BE2C (cell line): ENCODE data around the gene MAD2L2.
"Not testable (repeated sequence)": the region's sequence is repeated elsewhere in the genome, so short reads cannot be mapped to it uniquely, and the experiment has no call there.

Source experiments
- DNase-seq: peaks from one replicate; pipeline ENCODE4 v3.0.0-alpha.2; 2020
- H3K27me3 ChIP-seq: fragments of 250-450 bp; sonication (Bioruptor Pico); 2 replicates; pipeline ENCODE4 v1.5.1; 2020; ENCODE audit warnings: mild to moderate bottlenecking
- H3K36me3 ChIP-seq: fragments of 250-450 bp; sonication (Bioruptor Pico); 2 replicates; pipeline ENCODE4 v1.5.1; 2020; ENCODE audit warnings: mild to moderate bottlenecking
- H3K4me1 ChIP-seq: fragments of 250-450 bp; sonication (Bioruptor Pico); 2 replicates; pipeline ENCODE4 v1.5.1; 2020
- H3K4me3 ChIP-seq: 2 replicates; pipeline ENCODE4 v1.5.1; 2011; ENCODE audit warnings: low read depth, low read length
- H3K9me3 ChIP-seq: fragments of 250-450 bp; sonication (Bioruptor Pico); 2 replicates; pipeline ENCODE4 v1.5.1; 2020
- CTCF ChIP-seq: IDR thresholded peaks from 2 replicates; pipeline ENCODE4 v1.5.1; 2012; ENCODE audit warnings: mild to moderate bottlenecking, low read depth, low read length

Gene MAD2L2

DNA sequence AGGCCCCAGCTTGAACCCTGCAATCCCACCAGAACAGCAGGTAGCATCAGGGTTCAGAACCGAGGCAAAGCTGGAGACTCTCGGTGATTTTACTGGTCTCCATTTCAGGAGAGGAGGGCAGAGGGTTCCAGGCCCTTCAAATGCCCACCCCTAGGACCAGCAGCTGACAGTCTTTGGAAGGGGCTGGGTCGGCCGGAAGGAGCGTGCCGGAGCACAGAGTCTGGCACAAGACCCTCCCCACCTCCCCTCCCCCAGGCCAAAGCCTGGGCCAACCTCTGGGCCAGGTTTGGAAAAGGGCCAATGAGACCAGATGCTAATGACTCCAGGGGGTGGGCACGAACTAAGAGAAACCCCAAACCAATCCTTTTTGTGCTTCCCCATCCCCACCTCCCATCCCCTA lies 33.6 kb downstream of the MAD2L2 start:
- no peaks in the 10 kb centered on the region for H3K27me3 ChIP-seq
- H3K4me3 ChIP-seq: no peak overlapping the region
- no peaks in the 10 kb centered on the region for H3K9me3 ChIP-seq
- no peaks in the 10 kb centered on the region for H3K36me3 ChIP-seq
- H3K4me1 ChIP-seq: no peaks in the 10 kb centered on the region
- no peak for TF ChIP-seq CTCF
- DNase-seq: no peak

GRCh38 chr1:11646317-11646716 lies 34.6 kb downstream of the MAD2L2 start:
- H3K4me1 ChIP-seq: no peaks in the 10 kb centered on the region
- H3K4me3 ChIP-seq: no peak overlapping the region
- no peaks in the 10 kb centered on the region for H3K9me3 ChIP-seq
- no peaks in the 10 kb centered on the region for H3K27me3 ChIP-seq
- H3K36me3 ChIP-seq: no peaks in the 10 kb centered on the region
- TF ChIP-seq CTCF: no peak
- no peak for DNase-seq

DNA sequence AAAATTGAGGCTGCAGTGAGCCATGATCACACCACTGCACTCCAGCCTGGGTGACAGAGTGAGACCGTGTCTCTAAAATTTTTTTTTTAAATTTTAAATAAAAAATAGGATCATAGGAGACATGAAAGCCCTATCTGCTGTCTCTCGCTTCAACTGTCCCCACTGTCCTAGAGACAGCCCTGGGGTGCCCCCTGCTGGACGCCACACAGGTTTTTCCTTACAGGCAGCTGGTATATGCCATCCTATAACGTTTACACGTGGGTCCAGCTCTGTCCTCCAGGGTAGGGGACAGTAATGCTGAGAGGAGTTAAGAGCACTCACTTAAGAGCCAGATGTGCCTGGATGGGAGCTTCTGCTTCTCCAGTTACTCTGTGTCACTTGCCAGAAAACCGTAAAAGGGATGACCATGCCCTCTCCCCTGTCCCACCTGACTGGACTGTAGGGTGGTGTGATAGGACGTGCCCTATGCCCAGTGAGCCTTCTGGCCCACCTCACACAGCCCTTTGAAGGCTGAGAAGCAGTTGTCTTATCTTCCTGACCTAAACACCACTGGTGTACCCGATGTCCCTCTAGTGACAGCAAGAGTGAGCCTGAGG lies 35.2 kb downstream of the MAD2L2 start:
- H3K36me3 ChIP-seq: no peaks in the 10 kb centered on the region
- no peaks in the 10 kb centered on the region for H3K4me1 ChIP-seq
- H3K4me3 ChIP-seq: no peak overlapping the region
- no peaks in the 10 kb centered on the region for H3K27me3 ChIP-seq
- peak; percentile 88 for DNase-seq
- H3K9me3 ChIP-seq: no peaks in the 10 kb centered on the region
- peak; percentile 74 for TF ChIP-seq CTCF

DNA sequence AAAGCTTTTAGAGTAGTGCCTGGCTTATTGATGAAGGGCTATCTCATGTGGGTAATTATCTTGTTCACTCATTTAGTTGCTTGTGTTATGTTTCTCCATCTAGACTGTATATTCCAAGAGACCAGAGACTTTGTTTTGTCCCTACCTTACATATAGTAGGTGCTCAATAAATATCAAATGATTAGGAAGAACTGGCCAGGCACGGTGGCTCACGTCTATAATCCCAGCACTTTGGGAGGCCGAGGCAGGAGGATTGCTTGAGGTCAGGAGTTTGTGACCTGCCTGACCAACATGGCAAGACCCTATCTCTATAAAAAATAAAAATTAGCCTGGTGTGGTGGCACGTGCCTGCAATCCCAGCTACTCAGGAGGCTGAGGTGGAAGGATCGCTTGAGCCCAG lies 35.7 kb downstream of the MAD2L2 start:
- TF ChIP-seq CTCF: no peak
- no peak for DNase-seq
- Histone ChIP-seq H3K27me3 (no peaks in the 10 kb centered on the region), H3K4me3 (no peak overlapping the region), H3K4me1 (no peaks in the 10 kb centered on the region), H3K36me3 (no peaks in the 10 kb centered on the region), H3K9me3 (no peaks in the 10 kb centered on the region)

DNA sequence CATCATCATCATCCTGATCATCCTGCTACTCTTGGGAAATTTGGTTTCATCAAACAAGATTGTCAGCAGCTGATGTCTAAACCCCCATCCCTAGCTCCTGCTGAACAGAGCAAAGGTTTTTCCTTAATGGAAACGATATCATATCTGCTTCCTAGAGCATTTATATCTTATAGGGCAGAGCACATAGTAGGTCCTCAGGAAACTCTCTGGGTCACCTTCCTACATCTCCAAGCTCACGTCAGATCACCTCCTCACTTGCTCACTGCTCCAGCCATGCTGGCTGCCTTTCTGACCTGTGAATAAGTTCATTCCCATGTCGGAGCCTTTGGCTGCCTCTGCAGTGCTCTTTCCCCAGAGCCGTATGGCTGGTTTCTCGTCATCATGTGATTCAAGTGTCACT lies 37.2 kb downstream of the MAD2L2 start:
- Histone ChIP-seq H3K36me3 (no peaks in the 10 kb centered on the region), H3K4me3 (no peak overlapping the region), H3K27me3 (no peaks in the 10 kb centered on the region), H3K9me3 (no peaks in the 10 kb centered on the region), H3K4me1 (no peaks in the 10 kb centered on the region)
- no peak for TF ChIP-seq CTCF
- no peak for DNase-seq

DNA sequence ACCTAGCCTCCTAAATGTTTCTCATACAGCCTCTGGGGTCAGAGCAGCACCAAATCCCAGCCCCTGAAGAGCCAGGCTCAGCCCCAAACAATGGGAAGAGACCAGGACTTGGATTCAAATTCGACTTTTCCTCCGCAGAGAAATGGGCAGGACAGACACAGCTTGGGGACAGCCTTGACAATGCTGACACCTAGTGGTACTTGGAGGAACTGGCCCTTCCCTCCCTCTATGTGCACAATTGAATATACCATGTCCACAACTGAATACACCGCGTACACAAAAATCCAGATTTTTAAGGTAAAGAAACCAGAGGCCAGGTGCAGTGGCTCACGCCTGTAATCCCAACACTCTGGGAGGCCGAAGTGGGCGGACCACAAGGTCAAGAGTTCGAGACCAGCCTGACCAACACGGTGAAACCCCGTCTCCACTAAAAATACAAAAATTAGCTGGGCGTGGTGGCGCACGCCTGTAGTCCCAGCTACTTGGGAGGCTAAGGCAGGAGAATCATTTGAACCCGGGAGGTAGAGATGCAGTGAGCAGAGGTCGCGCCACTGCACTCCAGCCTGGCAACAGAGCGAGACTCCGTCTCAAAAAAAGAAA lies 38.4 kb downstream of the MAD2L2 start:
- peak; percentile 89 for TF ChIP-seq CTCF
- DNase-seq: peak; percentile 59
- not testable (repeated sequence) for H3K4me3 ChIP-seq, H3K36me3 ChIP-seq, H3K27me3 ChIP-seq, H3K4me1 ChIP-seq, H3K9me3 ChIP-seq
